NB4 (cell line): Measurements from ENCODE around the gene FAAP20.

Experiments used
- CTCF ChIP-seq: IDR thresholded peaks from one replicate; pipeline ENCODE4 v1.5.1; 2012; ENCODE audit warnings: low read depth, low read length
- MYC ChIP-seq: IDR thresholded peaks from 2 replicates; pipeline ENCODE4 v1.6.1; 2011; ENCODE audit warnings: low read depth, low read length

GRCh38 chr1:2239384-2239985, 44.9 kb upstream of the FAAP20 start:
- TF ChIP-seq CTCF = no peak
- TF ChIP-seq MYC = no peak
